ENCODE results near the gene ACD.

The ACD gene

GRCh38 chr16:67653128-67653788, 6.8 kb downstream of the ACD start:
- no peak overlapping the region for H2BK12ac ChIP-seq (ENCODE audit: low read length)
- H3K36me3 ChIP-seq (ENCODE audit: control insufficient read depth in 1 of 2, insufficient read depth in 2 of 2, low read length in 2 of 2) = peaks cover 7 to 14% of the 10 kb centered on the region in 2 experiments
- no peaks in the 10 kb centered on the region for H3K79me2 ChIP-seq (ENCODE audit: control insufficient read depth, insufficient read depth, low read length, poor library complexity)
- H4K12ac ChIP-seq (ENCODE audit: low read depth, low read length) = no peak overlapping the region
- no peaks in the 10 kb centered on the region for H3K79me1 ChIP-seq (ENCODE audit: low read length)
- H3K4ac ChIP-seq (ENCODE audit: low read depth, low read length) = no peak overlapping the region
- no peak overlapping the region for H3K9ac ChIP-seq (ENCODE audit: low read length)
- H4K8ac ChIP-seq (ENCODE audit: low read depth, low read length) = no peak overlapping the region
- no peaks in the 10 kb centered on the region for H3K27me3 ChIP-seq (ENCODE audit: insufficient read depth, low read length)
- H3K4me3 ChIP-seq (ENCODE audit: low read depth, low read length) = peak overlapping the region; percentile 55
- H4K91ac ChIP-seq (ENCODE audit: low read depth, low read length) = no peak overlapping the region
- no peak overlapping the region for H2BK5ac ChIP-seq (ENCODE audit: low read depth, low read length, poor library complexity)
- H3K14ac ChIP-seq (ENCODE audit: low read length) = no peak overlapping the region
- peak overlapping the region; percentile 84 for H3K4me2 ChIP-seq (ENCODE audit: low read length)
- no peak overlapping the region for H2AK5ac ChIP-seq (ENCODE audit: low read length)
- no peak overlapping the region for H2BK120ac ChIP-seq (ENCODE audit: insufficient read depth, low read length, poor library complexity)
- WGBS (ENCODE audit: extremely low coverage, insufficient coverage, insufficient read length) = no CpG with 5 or more reads among the region's 68 CpGs
- H3K23ac ChIP-seq (ENCODE audit: low read length) = no peak overlapping the region
- H2AFZ ChIP-seq (ENCODE audit: insufficient read depth, low read length, poor library complexity) = no peak overlapping the region
- peaks cover 9% of the 10 kb centered on the region for H3K9me3 ChIP-seq (ENCODE audit: insufficient read depth, low read depth, low read length)
- H3K27ac ChIP-seq (ENCODE audit: low read depth, low read length) = no peak overlapping the region
- peaks cover 7 to 10% of the 10 kb centered on the region in 2 experiments for H3K4me1 ChIP-seq (ENCODE audit: control insufficient read depth in 1 of 2, insufficient read depth in 2 of 2, low read length in 2 of 2)
- DNase-seq = no peak
- H3K18ac ChIP-seq (ENCODE audit: low read length) = no peak overlapping the region

GRCh38 chr16:67652578-67653127, 7.4 kb downstream of the ACD start:
- H3K9me3 ChIP-seq (ENCODE audit: insufficient read depth, low read depth, low read length) = peaks cover 9% of the 10 kb centered on the region
- H2BK12ac ChIP-seq (ENCODE audit: low read length) = no peak overlapping the region
- no peak overlapping the region for H3K27ac ChIP-seq (ENCODE audit: low read depth, low read length)
- peak overlapping the region; percentile 84 for H3K4me2 ChIP-seq (ENCODE audit: low read length)
- H3K4me1 ChIP-seq (ENCODE audit: control insufficient read depth in 1 of 2, insufficient read depth in 2 of 2, low read length in 2 of 2) = peaks cover 7 to 10% of the 10 kb centered on the region in 2 experiments
- H3K79me1 ChIP-seq (ENCODE audit: low read length) = no peaks in the 10 kb centered on the region
- no peak overlapping the region for H2AFZ ChIP-seq (ENCODE audit: insufficient read depth, low read length, poor library complexity)
- no peak overlapping the region for H3K18ac ChIP-seq (ENCODE audit: low read length)
- H2BK5ac ChIP-seq (ENCODE audit: low read depth, low read length, poor library complexity) = no peak overlapping the region
- no peaks in the 10 kb centered on the region for H3K79me2 ChIP-seq (ENCODE audit: control insufficient read depth, insufficient read depth, low read length, poor library complexity)
- H3K14ac ChIP-seq (ENCODE audit: low read length) = no peak overlapping the region
- H3K4me3 ChIP-seq (ENCODE audit: low read depth, low read length) = peak overlapping the region; percentile 55
- H4K91ac ChIP-seq (ENCODE audit: low read depth, low read length) = no peak overlapping the region
- H2BK120ac ChIP-seq (ENCODE audit: insufficient read depth, low read length, poor library complexity) = no peak overlapping the region
- H3K36me3 ChIP-seq (ENCODE audit: control insufficient read depth in 1 of 2, insufficient read depth in 2 of 2, low read length in 2 of 2) = peaks cover 3 to 8% of the 10 kb centered on the region in 2 experiments
- H4K12ac ChIP-seq (ENCODE audit: low read depth, low read length) = no peak overlapping the region
- H3K4ac ChIP-seq (ENCODE audit: low read depth, low read length) = no peak overlapping the region
- H2AK5ac ChIP-seq (ENCODE audit: low read length) = no peak overlapping the region
- no peak overlapping the region for H3K9ac ChIP-seq (ENCODE audit: low read length)
- no peak overlapping the region for H3K23ac ChIP-seq (ENCODE audit: low read length)
- H4K8ac ChIP-seq (ENCODE audit: low read depth, low read length) = no peak overlapping the region
- DNase-seq = peak in 1 of 2 donors; percentile 27
- no peaks in the 10 kb centered on the region for H3K27me3 ChIP-seq (ENCODE audit: insufficient read depth, low read length)
- no CpG with 5 or more reads among the region's 59 CpGs for WGBS (ENCODE audit: extremely low coverage, insufficient coverage, insufficient read length)

GRCh38 chr16:67651847-67652246, 8.2 kb downstream of the ACD start:
- peaks cover 7 to 10% of the 10 kb centered on the region in 2 experiments for H3K4me1 ChIP-seq (ENCODE audit: control insufficient read depth in 1 of 2, insufficient read depth in 2 of 2, low read length in 2 of 2)
- no peaks in the 10 kb centered on the region for H3K79me1 ChIP-seq (ENCODE audit: low read length)
- no peak overlapping the region for H2BK120ac ChIP-seq (ENCODE audit: insufficient read depth, low read length, poor library complexity)
- H3K4me2 ChIP-seq (ENCODE audit: low read length) = no peak overlapping the region
- no peak overlapping the region for H3K18ac ChIP-seq (ENCODE audit: low read length)
- no peak overlapping the region for H2AFZ ChIP-seq (ENCODE audit: insufficient read depth, low read length, poor library complexity)
- H3K27me3 ChIP-seq (ENCODE audit: insufficient read depth, low read length) = no peaks in the 10 kb centered on the region
- no peak overlapping the region for H3K4me3 ChIP-seq (ENCODE audit: low read depth, low read length)
- no peak overlapping the region for H4K91ac ChIP-seq (ENCODE audit: low read depth, low read length)
- H2AK5ac ChIP-seq (ENCODE audit: low read length) = no peak overlapping the region
- WGBS (ENCODE audit: extremely low coverage, insufficient coverage, insufficient read length) = no CpG with 5 or more reads among the region's 4 CpGs
- no peak overlapping the region for H2BK5ac ChIP-seq (ENCODE audit: low read depth, low read length, poor library complexity)
- no peak overlapping the region for H3K14ac ChIP-seq (ENCODE audit: low read length)
- no peak overlapping the region for H4K8ac ChIP-seq (ENCODE audit: low read depth, low read length)
- H3K27ac ChIP-seq (ENCODE audit: low read depth, low read length) = no peak overlapping the region
- no peak overlapping the region for H4K12ac ChIP-seq (ENCODE audit: low read depth, low read length)
- no peaks in the 10 kb centered on the region for H3K79me2 ChIP-seq (ENCODE audit: control insufficient read depth, insufficient read depth, low read length, poor library complexity)
- H3K4ac ChIP-seq (ENCODE audit: low read depth, low read length) = no peak overlapping the region
- H3K23ac ChIP-seq (ENCODE audit: low read length) = no peak overlapping the region
- no peak for DNase-seq
- H3K9ac ChIP-seq (ENCODE audit: low read length) = no peak overlapping the region
- H3K36me3 ChIP-seq (ENCODE audit: control insufficient read depth in 1 of 2, insufficient read depth in 2 of 2, low read length in 2 of 2) = peaks cover 0 to 1% of the 10 kb centered on the region in 2 experiments
- peaks cover 9% of the 10 kb centered on the region for H3K9me3 ChIP-seq (ENCODE audit: insufficient read depth, low read depth, low read length)
- H2BK12ac ChIP-seq (ENCODE audit: low read length) = no peak overlapping the region

GRCh38 chr16:67651039-67651438, 9.0 kb downstream of the ACD start:
- no peak overlapping the region for H3K14ac ChIP-seq (ENCODE audit: low read length)
- no peak overlapping the region for H3K27ac ChIP-seq (ENCODE audit: low read depth, low read length)
- no CpG with 5 or more reads among the region's 7 CpGs for WGBS (ENCODE audit: extremely low coverage, insufficient coverage, insufficient read length)
- no peak overlapping the region for H3K4me3 ChIP-seq (ENCODE audit: low read depth, low read length)
- no peaks in the 10 kb centered on the region for H3K79me2 ChIP-seq (ENCODE audit: control insufficient read depth, insufficient read depth, low read length, poor library complexity)
- no peak overlapping the region for H2BK120ac ChIP-seq (ENCODE audit: insufficient read depth, low read length, poor library complexity)
- H4K12ac ChIP-seq (ENCODE audit: low read depth, low read length) = no peak overlapping the region
- H3K36me3 ChIP-seq (ENCODE audit: control insufficient read depth in 1 of 2, insufficient read depth in 2 of 2, low read length in 2 of 2) = no peaks in the 10 kb centered on the region
- no peaks in the 10 kb centered on the region for H3K27me3 ChIP-seq (ENCODE audit: insufficient read depth, low read length)
- H3K9ac ChIP-seq (ENCODE audit: low read length) = no peak overlapping the region
- H3K4ac ChIP-seq (ENCODE audit: low read depth, low read length) = no peak overlapping the region
- no peak overlapping the region for H2AFZ ChIP-seq (ENCODE audit: insufficient read depth, low read length, poor library complexity)
- no peak overlapping the region for H2AK5ac ChIP-seq (ENCODE audit: low read length)
- H2BK12ac ChIP-seq (ENCODE audit: low read length) = no peak overlapping the region
- no peaks in the 10 kb centered on the region for H3K79me1 ChIP-seq (ENCODE audit: low read length)
- no peak for DNase-seq
- H4K91ac ChIP-seq (ENCODE audit: low read depth, low read length) = no peak overlapping the region
- H4K8ac ChIP-seq (ENCODE audit: low read depth, low read length) = no peak overlapping the region
- H3K4me2 ChIP-seq (ENCODE audit: low read length) = no peak overlapping the region
- H3K9me3 ChIP-seq (ENCODE audit: insufficient read depth, low read depth, low read length) = peaks cover 9% of the 10 kb centered on the region
- H3K4me1 ChIP-seq (ENCODE audit: control insufficient read depth in 1 of 2, insufficient read depth in 2 of 2, low read length in 2 of 2) = peaks cover 7 to 10% of the 10 kb centered on the region in 2 experiments
- H3K18ac ChIP-seq (ENCODE audit: low read length) = no peak overlapping the region
- no peak overlapping the region for H2BK5ac ChIP-seq (ENCODE audit: low read depth, low read length, poor library complexity)
- H3K23ac ChIP-seq (ENCODE audit: low read length) = no peak overlapping the region

All from trophoblast cell (in vitro differentiated cells and primary cell).